ENCODE data around the gene KDM6A.
"Not testable (repeated sequence)": the region's sequence is repeated elsewhere in the genome, so short reads cannot be mapped to it uniquely, and the experiment has no call there.

Gene KDM6A

GRCh38 chrX:44931441-44931973 lies 58.5 kb downstream of the KDM6A start:
- no peak for DNase-seq

DNA sequence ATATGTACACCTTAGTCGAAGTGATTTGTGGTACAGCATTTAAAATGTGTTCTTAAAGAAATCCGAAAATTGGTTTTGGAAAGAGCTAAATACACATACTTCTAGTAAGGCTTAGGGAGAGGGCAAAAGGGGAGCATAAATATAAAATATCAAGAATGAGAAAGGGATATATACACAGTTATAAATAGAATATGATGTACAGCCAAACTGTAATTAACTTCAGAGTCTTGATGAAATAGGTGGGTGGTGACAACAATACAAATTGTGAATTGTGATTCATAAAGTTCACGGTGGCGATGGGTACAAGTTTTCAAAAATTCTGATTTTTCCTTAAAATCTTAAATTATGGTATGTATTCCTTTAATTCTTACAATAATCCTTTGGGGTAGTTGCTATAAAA lies 62.2 kb downstream of the KDM6A start:
- DNase-seq: no peak

DNA sequence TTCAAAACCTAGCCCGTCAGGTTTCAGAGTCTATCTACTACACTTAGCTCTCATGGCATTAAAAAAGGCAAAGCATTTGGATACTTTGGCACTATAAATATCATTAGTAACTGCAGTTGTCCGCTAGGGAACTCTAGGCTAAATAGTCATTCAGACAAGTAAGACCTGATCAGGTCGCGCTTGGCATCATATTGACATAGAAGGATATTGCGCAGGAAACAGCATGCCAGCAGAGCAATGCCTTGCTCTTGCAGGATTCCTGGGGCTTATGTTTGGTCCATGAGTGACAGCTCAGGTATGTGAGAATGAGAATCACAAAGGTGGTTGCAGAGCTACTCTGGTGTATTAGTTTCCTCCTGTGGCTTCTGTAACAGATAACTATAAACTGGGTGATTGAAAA lies 62.7 kb downstream of the KDM6A start:
- DNase-seq: no peak

GRCh38 chrX:44937606-44938005 lies 64.6 kb downstream of the KDM6A start:
- no peak for DNase-seq

- DNase-seq: no peak
Measured at GRCh38 chrX:44938111-44938510, 65.1 kb downstream of the KDM6A start.

DNA sequence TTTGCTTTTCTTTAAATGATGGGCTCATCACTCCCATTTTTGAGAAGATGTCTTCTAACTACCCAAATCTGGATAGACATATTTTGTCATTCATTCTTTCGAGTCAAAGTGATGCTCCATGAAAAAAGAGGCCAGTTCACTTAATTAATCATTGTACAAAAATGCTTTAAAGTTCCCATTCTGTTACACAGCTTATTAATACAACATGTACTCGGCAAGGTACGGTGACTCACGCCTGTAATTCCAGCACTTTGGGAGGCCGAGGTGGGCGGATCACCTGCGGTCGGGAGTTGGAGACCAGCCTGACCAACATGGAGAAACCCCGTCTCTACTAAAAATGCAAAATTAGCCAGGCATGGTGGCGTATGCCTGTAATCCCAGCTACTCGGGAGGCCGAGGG lies 67.6 kb downstream of the KDM6A start:
- DNase-seq: not testable (repeated sequence)

DNA sequence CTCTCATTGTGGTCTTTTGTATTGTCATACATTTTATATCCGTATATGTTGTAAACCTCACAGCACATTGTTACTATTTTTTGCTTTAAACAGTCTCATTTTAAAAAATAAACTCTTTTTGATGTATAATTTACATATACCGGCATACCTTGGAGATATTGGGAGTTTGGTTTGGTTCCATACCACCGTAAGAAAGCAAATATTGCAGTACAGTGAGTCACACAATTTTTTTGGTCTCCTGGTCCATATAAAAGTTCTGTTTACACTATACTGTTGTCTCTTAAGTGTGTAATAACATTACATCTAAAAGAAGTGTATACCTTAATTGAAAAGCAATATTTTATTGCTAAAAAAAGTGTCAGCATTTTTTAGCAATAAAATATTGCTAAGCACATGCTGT lies 70.0 kb downstream of the KDM6A start:
- no peak for DNase-seq

- no peak for DNase-seq
Measured at GRCh38 chrX:44944894-44945293, 71.9 kb downstream of the KDM6A start.

DNA sequence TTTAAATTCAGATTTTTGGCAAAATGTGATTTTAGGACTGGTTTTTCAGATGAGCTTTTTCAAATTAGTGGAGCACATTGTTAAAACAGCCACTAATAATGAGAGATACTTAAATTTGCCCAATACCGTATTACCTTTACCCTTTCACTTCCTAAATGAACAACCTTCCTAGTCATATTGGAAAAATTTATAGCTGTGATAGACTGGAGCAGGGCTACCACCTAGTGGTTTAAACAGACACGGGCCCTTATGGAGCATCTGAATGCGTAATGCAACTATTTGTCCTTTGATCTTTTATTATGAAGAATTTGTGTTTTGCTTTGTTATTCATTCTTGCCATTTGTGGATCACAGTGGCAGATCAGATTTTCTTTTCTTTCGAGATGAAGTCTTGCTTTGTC lies 72.7 kb downstream of the KDM6A start:
- DNase-seq: peak in 1 of 2 experiments; percentile 1

DNA sequence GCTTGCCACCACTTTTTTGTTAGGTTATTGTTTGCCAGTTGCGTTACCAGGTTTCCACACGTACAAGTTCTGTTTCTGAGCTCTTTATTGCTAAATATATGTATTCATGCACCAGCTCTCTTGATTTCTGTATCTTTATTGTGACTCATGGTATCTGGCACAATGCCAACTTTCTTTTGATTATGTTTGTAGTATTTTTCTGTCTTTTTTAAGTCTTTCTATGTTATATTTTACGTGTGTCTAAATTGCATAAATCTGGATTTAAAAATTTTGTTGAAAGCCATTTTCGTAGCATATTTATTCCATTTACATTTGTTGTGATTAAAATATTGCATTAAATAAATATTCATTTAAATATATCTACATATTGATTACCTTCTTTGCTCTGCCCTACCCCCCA lies 73.8 kb downstream of the KDM6A start:
- no peak for DNase-seq

DNA sequence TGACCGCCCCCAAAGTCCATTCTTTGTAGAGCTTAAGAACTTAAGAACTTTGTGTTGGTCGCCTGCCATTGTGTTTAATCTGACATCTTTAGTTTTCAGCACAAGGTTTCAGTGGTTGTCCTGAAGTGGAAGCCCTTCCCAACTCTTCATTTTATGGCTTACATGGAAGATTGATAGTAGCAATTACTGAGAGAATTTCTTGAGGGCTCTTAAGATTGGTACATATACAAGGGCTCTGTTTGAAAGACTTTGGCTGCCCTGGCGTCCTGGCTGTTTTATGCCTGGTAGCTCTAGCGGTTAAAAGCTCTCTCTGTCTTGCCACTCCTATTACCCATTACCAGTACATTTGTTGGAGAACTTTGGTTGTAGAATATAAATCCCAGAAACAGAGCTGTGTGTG lies 75.0 kb downstream of the KDM6A start:
- DNase-seq: no peak

- DNase-seq: no peak
Measured at GRCh38 chrX:44948406-44948805, 75.4 kb downstream of the KDM6A start.

GRCh38 chrX:44949125-44949524 lies 76.1 kb downstream of the KDM6A start:
- DNase-seq: no peak

GRCh38 chrX:44950471-44951366 lies 77.7 kb downstream of the KDM6A start:
- not testable (repeated sequence) for DNase-seq

- DNase-seq: no peak
Measured at GRCh38 chrX:44951572-44952067, 78.6 kb downstream of the KDM6A start.

DNA sequence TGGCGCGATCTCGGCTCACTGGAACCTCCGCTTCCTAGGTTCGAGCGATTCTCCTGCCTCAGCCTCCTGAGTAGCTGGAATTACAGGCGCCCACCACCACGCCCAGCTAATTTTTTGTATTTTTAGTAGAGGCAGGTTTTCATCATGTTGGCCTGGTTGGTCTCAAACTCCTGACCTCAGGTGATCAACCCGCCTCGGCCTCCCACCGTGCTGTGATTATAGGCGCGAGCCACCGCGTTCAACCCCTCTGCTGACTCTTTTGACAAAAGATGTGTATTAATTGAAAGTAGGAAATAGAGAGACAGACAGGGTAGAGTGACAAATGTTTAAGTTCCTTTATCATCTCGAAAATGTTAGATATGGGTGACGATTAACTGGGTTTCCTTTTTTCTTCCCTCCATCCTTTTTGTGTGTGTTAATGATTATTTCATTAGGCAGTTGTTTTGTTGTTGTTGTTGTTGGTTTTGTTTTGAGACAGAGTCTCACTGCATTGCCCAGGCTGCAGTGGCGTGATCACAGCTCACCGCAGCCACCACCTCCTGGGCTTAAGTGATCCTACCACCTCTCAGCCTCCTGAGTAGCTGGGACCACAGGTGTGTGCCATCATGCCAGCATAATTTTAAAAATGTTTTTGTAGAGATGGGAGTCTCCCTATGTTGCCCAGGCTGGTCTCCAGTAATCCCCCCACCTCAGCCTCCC lies 79.5 kb downstream of the KDM6A start:
- no peak for DNase-seq

DNA sequence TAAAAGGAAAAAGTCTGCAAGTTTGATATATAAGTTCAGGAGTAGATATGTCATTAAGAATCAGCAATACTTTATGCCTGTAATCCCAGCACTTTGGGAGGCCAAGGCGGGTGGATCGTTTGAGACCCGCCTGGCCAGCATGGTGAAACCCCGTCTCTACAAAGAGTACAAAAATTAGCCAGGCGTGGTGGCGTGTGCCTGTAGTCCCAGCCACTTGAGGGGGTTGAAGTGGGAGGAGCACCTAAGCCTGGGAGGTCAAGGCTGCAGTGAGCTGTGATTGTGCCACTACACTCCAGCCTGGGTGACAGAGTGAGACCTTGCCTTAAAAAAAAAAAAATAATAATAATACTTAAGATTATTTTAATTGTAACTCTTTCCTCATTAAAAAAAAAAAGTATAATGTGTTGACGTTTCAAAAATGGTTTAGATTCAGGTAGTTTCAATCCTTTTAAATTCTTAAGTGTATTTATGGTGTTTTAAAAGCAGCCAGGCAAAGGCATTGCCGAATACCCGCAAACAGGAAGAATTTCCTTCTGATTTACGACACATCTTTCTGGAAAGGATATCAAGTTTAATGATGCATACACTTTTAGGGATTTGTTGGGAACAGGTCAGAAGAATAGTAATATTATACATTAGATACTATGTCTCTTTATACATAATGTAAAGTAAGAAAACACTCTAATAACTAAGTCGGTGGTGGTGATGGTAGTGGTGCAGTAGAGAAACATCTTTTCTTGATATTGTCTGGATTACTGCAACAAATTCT lies 80.9 kb downstream of the KDM6A start:
- DNase-seq: no peak

DNA sequence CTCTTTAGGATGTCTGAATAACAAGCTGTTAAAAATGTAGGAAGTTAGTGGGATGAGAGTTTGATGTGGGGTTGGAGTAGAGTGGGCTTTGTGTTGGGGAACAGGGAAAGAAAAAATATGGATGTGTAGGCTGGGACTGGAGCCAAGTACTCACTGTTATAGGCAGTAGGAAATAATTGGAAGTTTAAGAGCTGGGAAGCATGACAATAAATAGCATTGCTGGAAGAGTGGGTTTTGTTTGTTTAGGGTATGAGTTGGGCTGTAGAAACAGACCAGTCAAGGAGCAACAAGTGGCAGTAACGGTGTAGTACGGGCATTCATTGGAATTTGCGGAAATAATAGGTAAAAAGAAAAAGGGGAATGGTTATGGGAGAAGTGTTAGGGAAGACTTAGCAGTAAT lies 81.6 kb downstream of the KDM6A start:
- no peak for DNase-seq

DNA sequence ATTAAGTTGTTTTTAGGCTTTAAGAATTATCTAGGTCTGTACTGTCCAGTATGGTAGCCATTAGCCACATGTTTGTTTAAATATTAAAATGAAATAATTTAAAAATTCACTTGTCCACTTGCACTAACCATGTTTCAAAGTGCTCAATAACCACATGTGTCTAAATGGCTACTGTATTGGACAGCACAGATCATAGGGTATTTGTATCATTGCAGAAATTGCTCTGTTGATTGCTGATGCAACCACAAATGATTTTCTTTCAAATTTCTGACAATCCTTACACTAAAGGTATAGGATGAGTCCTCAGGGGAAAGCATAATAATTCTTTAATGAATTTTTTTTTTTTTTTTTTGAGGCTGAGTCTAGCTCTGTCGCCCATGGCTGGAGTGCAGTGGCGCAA lies 84.9 kb downstream of the KDM6A start:
- DNase-seq: no peak

DNA sequence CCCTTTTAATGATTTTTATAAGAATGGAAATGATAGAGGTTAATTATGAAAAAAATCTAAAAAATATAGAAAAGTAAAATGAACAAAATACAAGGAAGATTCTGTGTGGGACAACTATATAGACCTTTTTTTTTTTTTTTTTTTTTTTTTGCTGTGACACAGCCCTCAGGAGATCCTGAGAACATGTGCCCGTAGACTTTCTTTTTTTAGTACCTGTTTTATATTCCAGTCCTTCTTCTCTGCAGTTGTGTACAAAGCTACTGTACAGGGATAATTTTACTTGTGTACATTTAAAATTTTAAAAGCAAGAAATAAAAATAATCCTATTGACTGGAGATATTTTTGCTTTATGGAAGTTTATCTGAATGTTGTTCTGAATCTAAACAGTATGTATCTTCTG lies 85.5 kb downstream of the KDM6A start:
- no peak for DNase-seq

DNA sequence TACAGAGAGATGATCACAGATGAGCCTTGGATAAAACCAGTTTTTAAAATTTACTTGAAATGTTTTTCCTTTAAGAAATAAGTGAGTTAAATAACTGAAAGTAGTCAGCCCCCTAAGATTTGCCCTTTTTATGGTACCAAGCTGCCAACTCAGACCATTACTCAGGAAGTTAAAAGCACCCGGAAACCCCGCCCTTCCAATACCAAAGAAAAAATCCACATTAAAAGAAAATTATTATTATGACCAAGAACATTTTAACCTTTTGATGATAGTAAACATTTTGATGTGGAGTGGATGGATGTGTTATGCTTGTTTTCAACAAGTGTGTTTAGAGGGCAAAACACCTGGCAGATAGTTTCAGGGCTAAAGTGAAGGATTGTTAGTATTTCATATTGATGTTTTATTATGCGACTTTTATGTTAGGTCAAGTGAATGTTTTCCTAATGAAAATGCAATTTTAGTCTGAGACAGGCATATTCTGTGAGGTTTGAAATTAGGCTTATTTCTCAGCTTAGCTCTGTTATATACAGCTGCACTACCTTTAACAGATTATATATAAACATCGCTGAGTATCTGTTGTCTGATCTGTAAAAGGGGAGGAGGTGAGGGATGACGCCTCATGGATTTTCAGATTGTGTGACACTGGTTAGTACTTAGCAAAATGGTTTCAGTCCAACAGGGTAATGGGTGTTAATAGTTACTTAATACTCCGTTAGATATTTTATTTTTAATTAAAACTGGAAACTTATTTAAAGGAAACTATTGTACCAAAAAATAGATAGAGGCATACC lies 89.0 kb downstream of the KDM6A start:
- no peak for DNase-seq

- no peak for DNase-seq
Measured at GRCh38 chrX:44962944-44963343, 90.0 kb downstream of the KDM6A start.

Data from NCI-H526 (cell line).